GM18507 (cell line): ENCODE results near the gene AGPAT3.
A peak's percentile ranks its signal among the peaks of the same experiment; 100 is the strongest.
"Not testable (repeated sequence)": the region's sequence is repeated elsewhere in the genome, so short reads cannot be mapped to it uniquely, and the experiment has no call there.

Experiments used
- DNase-seq: peaks from one replicate; pipeline ENCODE4 v3.0.0; 2011; ENCODE audit warnings: low read depth; ENCODE audit not compliant: insufficient read length; ENCODE audit errors: extremely low spot score
- FAIRE-seq: peaks from 2 replicates; lab custom pipeline; 2011; peaks lifted over from hg19 to GRCh38; lab: Jason Lieb, UNC

The AGPAT3 gene

DNA sequence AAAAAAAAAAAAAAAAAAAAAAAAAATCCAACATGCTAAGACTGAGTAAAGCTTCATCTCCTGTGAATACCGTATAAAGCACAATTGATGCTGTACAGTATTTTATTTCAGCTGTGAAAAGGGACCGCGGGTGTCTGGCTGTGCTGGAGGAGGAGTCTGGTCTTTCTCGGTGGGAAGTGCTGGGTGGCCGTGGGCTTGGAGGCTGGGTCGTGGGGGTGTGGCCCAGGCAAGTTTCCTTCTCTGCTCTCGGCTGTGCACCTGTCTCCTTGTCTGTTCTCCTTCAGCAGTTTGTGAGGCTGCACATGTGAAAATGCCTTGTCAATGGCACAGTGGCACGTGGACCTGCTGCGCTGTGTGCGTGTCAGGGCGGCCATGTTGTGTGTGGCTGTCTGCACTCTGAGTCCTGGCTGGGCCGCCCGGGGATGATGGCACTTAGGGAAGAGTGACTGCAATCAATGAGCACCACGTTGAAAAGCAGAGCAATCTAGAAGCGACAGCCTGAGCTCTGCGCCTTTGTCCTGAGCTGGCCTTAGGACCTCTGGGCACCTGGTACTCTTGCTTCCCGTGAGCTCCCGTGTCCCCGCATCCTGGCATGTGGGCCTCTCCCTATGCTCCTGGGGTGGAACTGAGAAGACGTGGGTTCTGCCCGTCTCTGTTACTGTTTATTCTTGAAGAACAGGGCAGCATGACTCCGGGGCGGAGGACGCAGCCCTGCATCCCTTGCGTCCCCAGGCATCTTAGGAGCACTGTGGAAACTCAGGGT is 14.5 kb downstream of the AGPAT3 start:
- DNase-seq: no peak
- no peak for FAIRE-seq

DNA sequence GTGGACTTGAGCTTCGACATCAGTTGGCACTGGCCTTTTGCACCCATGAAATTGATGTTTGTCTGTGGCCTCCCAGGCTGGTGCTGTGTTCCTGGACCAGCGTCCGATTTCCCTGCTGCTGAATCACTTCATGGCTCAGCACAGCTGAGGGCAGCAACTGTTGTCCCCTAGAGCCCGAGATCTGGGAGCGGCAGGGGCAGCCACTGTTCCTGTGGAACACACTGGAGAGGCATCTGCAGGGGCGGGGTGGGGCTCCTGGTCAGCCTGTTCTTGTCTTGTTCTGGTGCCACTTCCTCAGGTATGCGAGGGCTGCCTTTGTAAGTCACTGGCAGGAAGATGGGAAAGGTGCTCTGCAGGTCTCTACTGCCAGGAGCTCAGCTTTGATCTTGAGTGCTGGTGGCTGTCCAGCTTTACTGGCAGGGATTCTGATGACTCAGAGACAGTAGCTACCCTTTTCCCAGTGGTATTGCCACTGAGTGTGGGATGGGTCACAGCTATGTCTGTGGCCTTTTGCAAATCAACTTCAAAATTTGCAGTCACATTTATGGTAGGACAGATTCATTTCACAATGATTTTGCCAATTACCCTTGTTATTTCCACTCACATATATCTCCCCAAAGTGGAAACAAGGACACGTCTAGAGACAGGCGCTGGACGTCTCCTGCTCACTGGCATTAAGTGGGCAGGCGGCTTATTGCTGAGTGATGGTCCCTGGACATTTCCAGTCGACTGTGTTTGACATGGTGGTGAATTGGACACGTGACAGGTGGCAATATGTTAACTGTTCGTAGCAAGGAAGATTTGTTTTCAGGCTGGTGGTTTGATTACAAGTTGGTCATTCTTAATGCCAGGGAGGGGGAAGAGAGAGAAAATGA is 15.3 kb downstream of the AGPAT3 start:
- DNase-seq (no peak), FAIRE-seq (no peak)

DNA sequence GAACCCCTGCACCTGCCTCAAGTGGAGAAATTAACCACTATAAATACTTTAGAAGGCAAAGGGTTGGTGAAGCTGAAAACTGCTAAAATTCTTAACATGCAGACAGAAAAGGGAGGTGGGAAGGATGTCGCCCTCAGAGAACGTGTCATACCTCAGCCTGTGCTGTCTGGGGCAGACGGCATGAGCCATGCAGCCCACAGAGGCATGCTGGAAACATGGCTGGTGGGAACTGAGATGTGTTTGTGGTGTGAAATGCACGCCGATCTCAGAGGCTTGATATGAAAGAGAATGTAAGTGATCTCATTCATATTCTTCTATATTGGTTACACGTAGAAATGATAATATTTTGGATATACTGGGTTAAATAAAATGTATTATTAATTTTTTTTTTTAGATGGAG is 16.3 kb downstream of the AGPAT3 start:
- no peak for DNase-seq
- FAIRE-seq: peak; percentile 41

DNA sequence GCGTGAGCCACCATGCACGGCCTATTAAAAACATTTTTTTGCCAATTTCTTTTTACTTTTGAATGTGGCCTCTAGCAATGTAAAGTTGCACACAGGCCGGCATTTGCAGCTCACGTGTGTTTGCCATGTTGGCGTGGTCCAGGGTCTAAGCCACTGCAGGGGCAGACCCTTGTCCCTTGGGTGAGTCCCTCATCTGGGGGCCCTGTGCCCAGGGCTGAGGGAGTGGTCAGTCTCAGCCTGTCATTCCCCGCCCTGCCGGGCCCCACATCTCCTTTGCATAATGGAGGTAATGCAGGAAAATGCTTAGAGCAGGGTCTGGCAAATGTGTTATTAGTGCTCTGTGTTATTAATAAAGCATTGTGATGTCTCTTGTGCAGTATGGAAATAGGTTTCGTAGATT is 16.9 kb downstream of the AGPAT3 start:
- FAIRE-seq (no peak), DNase-seq (no peak)

DNA sequence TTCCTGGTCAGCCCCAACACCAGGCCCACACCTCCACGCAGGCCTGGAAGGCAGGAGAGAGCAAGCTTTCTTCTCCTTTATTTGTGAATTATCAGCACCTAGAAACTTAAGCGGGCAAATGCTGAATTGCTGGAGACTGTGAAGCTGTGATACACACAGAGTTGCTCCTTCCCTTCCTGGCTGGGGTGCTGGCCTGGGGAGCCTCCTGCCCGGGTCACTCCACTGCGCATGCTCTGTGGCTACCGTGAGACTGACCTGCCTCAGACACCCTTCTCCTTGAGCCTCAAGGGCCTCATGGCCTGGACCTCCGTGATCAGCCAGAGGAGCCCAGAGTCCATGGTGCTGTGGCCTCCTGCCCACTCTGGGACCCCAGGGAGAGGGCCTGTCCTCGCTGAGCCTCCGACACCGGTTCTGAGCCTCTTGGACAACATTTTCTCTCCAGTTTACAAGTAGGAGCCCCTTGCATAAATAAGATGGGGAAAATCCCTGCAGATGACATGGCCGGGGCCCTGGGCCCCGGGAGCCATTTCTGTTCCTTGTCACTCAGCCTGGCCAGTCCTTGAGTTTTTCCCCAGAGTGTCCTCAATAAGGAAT is 18.0 kb downstream of the AGPAT3 start:
- FAIRE-seq: no peak

DNA sequence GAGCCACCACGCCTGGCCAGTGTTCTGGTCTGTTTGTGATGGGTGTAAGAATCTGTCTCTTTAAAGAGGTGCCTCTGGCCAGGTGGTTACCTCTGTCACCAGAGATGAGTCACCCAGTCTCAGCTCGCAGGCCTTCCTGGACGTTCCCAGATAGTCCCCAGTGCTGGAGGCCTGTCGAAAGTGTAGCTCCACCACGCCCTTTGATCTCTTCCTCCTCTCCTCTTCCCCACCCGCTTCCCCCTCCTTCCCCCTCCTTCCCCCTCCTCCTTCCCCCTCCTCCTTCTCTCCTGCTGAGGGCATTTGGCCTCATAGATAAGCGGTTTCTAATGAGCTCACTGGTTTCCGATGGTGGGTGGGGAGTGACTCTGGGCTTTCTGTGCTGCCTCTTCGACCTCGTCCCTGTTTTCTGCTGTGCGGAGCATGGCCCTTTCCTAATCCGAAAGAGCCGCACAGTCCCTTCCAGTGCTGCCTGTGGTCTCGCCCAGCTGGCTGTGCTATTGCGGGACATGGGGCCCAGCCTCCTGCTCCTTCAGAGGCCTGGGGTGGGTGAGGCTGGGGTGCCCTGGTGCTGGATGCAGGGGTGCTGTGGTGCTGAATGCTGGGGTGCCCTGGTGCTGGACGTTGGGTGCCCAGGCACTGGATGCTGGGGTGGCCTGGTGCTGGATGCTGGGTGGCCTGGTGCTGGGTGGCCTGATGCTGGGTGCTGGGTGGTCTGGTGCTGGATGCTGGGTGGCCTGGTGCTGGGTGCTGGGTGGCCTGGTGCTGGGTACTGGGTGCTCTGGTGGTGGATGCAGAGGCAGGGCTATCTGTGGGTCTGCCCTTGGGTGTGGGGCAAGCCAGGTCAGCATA is 19.2 kb downstream of the AGPAT3 start:
- DNase-seq: no peak
- FAIRE-seq: peak; percentile 35

More for the DNA sequence above, 18.0 kb downstream of the AGPAT3 start:
- DNase-seq: no peak

DNA sequence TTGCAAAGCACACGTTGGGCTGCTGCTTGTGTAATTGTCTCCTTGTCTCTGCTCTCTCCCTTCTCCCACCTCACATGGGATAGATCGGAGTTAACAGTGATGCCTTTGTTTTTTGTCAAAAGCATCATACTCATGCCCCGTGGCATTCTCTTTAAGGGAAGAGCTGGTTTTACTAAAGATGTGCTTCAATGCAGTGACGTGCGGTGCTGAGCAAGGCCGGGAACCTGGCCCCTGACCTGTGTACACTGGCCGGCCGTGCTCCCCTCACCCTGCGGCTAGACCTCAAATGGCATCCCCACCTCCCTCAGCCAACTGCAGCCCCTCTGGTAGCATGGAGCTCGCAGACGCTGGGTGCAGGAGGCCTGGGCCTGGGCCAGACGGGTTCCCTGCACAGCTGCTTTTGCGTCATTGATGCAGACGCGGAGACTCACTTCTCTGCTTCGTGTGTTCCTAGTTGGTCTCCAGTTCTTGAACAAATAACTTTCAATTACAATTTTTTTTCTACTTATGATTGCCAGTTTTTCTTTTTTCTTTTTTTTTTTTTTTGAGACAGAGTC is 19.9 kb downstream of the AGPAT3 start:
- FAIRE-seq (no peak), DNase-seq (no peak)

DNA sequence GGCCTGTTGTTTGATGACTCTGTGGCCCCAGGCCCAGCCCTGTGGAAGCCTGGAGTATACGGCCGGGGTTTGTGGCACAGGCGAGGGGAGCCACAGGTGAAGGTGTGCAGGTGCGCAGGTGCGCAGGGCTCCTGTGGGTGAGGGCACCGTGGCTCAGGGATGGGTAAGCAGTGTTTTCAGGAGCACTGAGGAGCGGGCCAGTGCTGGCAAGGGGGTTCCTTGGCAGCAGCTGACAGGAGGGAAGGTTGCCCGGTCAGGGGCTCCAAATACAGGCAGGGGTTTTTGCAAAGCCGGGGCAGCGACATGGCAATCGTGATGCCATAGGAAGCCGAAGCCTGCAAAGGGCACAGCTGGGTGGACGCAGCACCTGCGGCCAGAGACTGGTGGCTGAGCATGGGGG is 20.7 kb downstream of the AGPAT3 start:
- DNase-seq: no peak
- no peak for FAIRE-seq

DNA sequence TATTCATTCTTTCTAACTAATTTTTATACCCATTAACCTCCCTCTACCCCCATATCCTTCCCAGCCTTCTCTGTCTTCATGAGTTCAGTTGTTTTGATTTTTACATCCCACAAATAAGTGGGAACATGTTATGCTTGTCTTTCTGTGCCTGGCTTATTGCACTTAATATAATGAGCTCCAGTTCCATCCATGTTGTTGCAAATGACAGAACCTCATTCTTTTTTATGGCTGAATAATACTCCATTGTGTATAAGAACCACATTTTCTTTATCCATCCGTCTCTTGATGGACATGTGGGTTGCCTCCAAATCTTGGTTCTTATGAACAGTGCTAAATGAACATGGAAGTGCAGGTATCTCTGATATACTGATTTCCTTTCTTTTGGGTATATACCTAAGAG is 21.5 kb downstream of the AGPAT3 start:
- no peak for DNase-seq
- no peak for FAIRE-seq

DNA sequence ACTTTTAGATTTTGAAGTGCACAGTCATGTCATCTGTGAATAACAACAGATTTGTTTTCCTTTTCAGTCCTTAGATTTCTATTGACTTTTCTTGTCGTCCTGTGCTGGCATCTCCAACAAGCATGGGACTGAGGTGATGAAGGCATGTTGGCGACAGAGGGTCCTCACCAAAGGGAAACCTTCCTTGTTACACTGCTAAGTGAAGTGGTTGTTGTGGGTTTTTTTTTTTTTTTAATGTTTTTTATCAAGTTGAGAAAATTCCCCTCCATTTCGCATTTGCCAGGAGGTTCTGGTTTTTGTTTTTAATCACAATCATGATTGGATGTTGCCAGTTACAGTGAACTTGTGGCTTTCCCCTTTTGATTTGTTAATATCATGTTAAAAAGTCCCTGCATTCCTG is 24.0 kb downstream of the AGPAT3 start:
- FAIRE-seq: no peak
- no peak for DNase-seq

DNA sequence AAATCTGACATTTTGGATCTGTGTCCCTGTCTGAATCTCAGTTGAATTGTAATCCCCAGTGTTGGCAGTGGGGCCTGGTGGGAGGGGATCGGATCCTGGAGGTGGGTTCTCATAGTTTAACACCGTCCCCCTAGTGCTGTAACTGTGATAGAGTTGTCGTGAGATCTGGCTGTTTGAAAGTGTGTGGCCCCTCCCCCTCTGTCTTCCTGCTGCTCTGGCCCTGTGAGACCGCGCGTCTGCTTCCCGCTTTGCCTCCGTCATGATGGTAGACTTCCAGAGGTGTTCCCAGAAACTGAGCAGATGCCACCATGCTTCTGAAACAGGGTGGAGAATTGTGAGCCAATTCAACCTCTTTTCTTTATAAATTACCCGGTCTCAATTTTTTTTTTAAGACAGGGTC is 25.0 kb downstream of the AGPAT3 start:
- DNase-seq (no peak), FAIRE-seq (no peak)

DNA sequence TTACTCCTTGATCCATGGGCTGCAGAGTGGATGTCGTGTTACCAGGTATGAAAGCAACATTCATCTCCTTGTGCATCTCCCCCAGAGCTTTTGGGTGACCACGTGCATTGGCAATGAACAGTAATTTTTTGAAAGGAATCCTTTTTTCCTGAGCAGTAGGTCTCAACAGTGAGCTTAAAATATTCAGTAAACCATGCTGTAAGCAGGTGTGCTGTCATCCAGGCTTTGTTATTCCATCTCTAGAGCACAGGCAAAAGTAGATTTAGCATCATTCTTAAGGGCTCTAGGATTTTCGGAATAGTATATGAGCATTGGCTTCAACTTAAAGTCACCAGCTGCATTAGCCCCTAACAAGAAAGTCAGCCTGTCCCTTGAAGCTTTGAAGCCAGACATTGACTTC is 27.3 kb downstream of the AGPAT3 start:
- FAIRE-seq: no peak

DNA sequence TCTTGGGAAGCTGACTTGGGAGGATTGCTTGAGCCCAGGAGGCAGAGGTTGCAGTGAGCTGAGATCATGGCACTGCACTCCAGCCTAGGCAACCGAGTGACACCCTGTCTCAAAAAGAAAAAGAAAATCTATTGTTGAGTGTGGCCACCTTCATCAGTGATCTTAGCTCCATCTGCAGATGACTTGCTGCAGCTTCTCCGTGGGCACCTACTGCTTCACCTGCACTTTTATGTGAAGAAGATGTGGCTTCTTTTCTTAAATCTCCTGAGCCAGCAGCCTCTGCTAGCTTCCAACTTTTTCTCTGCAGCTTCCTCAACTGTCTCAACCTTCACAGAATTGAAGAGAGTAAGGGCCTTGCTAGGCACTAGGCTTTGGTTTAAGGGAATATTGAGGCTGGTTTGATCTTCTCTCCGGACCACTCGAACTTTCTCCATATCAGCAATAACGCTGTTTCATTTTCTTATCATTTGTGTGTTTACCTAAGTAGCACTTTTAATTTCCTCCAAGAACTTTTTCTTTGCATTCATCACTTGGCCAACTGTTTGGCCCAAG is 28.0 kb downstream of the AGPAT3 start:
- peak; percentile 71 for FAIRE-seq

More for the DNA sequence above, 27.3 kb downstream of the AGPAT3 start:
- DNase-seq: no peak

DNA sequence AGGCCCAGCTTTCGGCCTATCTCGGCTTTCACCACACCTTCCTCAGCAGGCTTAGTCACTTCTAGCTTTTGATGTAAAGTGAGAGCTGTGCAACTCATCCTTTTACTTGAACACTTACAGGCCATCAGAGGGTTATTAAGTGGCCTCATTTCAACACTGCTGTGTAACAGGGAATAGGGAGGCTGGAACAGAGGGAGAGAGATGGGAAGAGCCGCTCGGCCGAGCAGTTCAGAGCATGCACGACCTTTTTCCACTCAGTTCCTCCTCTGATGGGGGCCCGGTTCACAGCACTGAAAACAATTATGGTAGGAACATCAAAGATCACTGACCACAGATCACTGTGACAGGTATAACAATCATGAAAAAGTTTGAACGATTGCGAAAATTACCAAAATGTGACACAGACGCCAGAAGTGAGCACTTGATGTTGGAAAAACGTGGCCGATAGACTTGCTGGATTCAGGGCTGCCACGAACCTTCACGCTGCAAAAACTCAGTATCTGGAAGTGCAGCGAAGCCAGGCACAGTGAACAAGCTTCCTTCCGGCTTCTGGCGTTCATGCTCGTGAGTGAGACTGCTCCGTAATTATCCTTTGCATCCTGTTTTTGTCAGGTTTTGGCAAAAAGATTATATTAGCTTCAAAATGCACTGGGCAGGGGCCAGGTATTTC is 28.6 kb downstream of the AGPAT3 start:
- FAIRE-seq: peak; percentile 29
- no peak for DNase-seq

More for the DNA sequence above, 28.0 kb downstream of the AGPAT3 start:
- no peak for DNase-seq

DNA sequence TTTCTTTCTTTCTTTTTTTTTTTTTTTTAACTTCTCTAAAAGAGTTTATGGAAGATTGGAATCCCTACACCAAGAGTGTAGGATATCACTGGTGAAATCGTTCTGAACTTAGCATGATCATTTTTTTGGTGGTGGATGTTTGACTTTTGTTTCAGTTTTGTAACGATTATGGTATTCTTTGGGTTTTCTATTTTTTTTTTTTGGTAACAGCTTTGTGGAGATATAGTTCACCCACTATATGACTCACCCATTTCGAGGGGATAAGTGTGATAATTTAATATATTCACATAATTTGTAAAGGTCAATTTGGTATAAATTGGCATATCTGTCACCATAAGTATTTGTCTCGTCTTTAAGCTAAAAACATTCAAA is 29.2 kb downstream of the AGPAT3 start:
- DNase-seq: no peak
- no peak for FAIRE-seq

DNA sequence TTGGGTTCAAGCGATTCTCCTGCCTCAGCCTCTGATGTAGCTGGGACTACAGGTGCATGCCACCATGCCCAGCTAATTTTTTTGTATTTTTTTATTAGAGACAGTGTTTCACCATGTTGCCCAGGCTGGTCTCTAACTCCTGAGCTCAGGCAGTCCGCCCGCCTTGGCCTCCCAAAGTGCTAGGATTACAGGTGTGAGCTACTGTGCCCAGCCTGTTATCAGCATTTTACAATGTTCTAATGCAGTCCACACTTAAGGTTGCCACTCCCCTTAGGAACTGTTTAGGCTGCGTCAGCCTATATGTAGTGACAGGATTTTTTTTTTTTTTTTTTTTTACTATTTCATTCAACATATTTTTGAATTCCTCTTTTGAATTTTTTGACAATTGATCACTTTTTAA is 30.2 kb downstream of the AGPAT3 start:
- DNase-seq (no peak), FAIRE-seq (no peak)

DNA sequence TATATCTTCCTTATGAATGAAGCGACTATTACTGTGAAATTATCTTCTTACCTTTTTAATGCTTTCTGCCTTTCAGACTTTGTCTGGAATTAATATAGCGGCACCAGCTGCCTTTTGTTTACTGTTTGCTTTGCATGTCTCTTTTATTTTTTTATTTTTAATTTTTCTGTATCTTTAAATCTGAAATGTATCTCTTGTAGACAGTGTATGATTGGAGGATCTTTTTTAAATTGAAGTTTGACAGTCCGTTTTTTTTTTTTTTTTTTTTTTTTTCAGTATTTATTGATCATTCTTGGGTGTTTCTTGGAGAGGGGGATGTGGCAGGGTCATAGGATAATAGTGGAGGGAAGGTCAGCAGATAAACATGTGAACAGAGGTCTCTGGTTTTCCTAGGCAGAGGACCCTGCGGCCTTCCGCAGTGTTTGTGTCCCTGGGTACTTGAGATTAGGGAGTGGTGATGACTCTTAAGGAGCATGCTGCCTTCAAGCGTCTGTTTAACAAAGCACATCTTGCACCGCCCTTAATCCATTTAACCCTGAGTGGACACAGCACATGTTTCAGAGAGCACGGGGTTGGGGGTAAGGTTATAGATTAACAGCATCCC is 31.8 kb downstream of the AGPAT3 start:
- FAIRE-seq, DNase-seq: not testable (repeated sequence)
